Esophagus squamous epithelium (tissue), 5 donors: Measurements from ENCODE around the gene EEF1G. TPM values are rescaled to one million over a fixed set of nuclear protein-coding genes. Genes with fewer than 3 reads are reported as not detected.
A peak's percentile ranks its signal among the peaks of the same experiment; 100 is the strongest.

ENCODE experiments used
- DNase-seq: peaks from one replicate; lab custom pipeline; 2025; lab: John Stamatoyannopoulos, UW
- H3K27ac ChIP-seq, 4 donors: fragments of 200-600 bp; sonication (generic); one replicate each; pipeline ENCODE4 v1.5.1; 2016 to 2019; ENCODE audit warnings: mild to moderate bottlenecking in 1 of 4
- H3K27me3 ChIP-seq, 4 donors: fragments of 200-600 bp; sonication (generic); 1 replicate in 3 of 4; 2 replicates in 1 of 4; pipeline versions ENCODE4 v1.5.1 to v1.6.0; 2017 to 2021; ENCODE audit warnings: antibody characterized with exemption in 1 of 4
- H3K36me3 ChIP-seq, 3 donors: fragments of 200-600 bp; sonication (generic); one replicate each; pipeline ENCODE4 v1.5.1; 2016 to 2019
- H3K4me1 ChIP-seq, 3 donors: fragments of 200-600 bp; sonication (generic); one replicate each; pipeline ENCODE4 v1.5.1; 2017 to 2019
- H3K4me3 ChIP-seq, 4 donors: fragments of 200-600 bp; sonication (generic); 1 replicate in 3 of 4; 2 replicates in 1 of 4; pipeline ENCODE4 v1.5.1; 2016 to 2019; ENCODE audit warnings: mild to moderate bottlenecking in 2 of 4, moderate library complexity in 1 of 4
- H3K9me3 ChIP-seq, 3 donors: fragments of 200-600 bp; sonication (generic); one replicate each; pipeline ENCODE4 v1.5.1; 2016 to 2019
- CTCF ChIP-seq, 6 experiments: fragments of 450-650 bp in 4 of 6; fragments of 200-600 bp in 2 of 6; sonication (generic) in 2 of 6; IDR thresholded peaks; one replicate each; pipeline ENCODE4 v1.5.1; 2016 to 2019; ENCODE audit warnings: antibody characterized with exemption in 6 of 6, mild to moderate bottlenecking in 4 of 6, moderate library complexity in 4 of 6
- POLR2A ChIP-seq, 4 donors: fragments of 450-650 bp; IDR thresholded peaks; one replicate each; pipeline ENCODE4 v1.6.1; 2017; ENCODE audit warnings: antibody characterized with exemption in 4 of 4, mild to moderate bottlenecking in 4 of 4, moderate library complexity in 3 of 4
- WGBS, 2 donors: methylation state at CpG; one replicate each; pipeline ENCODE4 v1.1.5; 2018; 5-methylcytosine and 5-hydroxymethylcytosine counted together
- intact Hi-C: fragments of 100-400 bp; cut with DNase I; formaldehyde crosslinking; loops from one replicate; pipeline ENCODE4 v1.15.0; 2022
- total RNA-seq, 4 donors: library from RNA; depleted of rRNA; stranded (reverse); fragments of >200 nt; gene quantifications; one replicate each; pipeline ENCODE4 v1.1.0, GENCODE V29; 2016
- donor health status: DM: yes; HTN: yes; CAD: no.

Gene EEF1G
- total RNA-seq, 4 donors from 2014 or later: 1,144 to 2,095 (median 1,685) TPM

GRCh38 chr11:62600367-62601121, 26.9 kb upstream of the EEF1G start:
- intact Hi-C loops: no loop called here
- Histone ChIP-seq H3K9me3 (no peaks in the 10 kb centered on the region), H3K27ac (peak overlapping the region; percentile 95 to 99 (median 98)), H3K36me3 (peaks cover 24 to 54% (median 34%) of the 10 kb centered on the region in 3 donors), H3K27me3 (no peaks in the 10 kb centered on the region), H3K4me3 (peak overlapping the region; percentile 89 to 99 (median 94)), H3K4me1 (peaks cover 27 to 74% (median 33%) of the 10 kb centered on the region in 3 donors)
- no peak for TF ChIP-seq POLR2A (IDR thresholded peaks at IDR 0.05)
- no peak for TF ChIP-seq CTCF (IDR thresholded peaks at IDR 0.05)
- 1% methylated on average over 12 to 14 of the region's 26 CpGs for WGBS, 2 donors
- no peak for DNase-seq

- Histone ChIP-seq H3K27ac (peak overlapping the region; percentile 95 to 99 (median 98)), H3K27me3 (no peaks in the 10 kb centered on the region), H3K4me1 (peaks cover 27 to 67% (median 33%) of the 10 kb centered on the region in 3 donors), H3K36me3 (peaks cover 27 to 54% (median 35%) of the 10 kb centered on the region in 3 donors), H3K9me3 (no peaks in the 10 kb centered on the region), H3K4me3 (peak overlapping the region; percentile 89 to 99 (median 94))
- TF ChIP-seq POLR2A (IDR thresholded peaks at IDR 0.05) (peak in 1 of 4 donors; percentile 42), CTCF (IDR thresholded peaks at IDR 0.05) (no peak)
- intact Hi-C loops: loop anchor here (5.0 kb wide), 1 partner anchor 72 kb away; the partner anchor contains the start of genes LBHD1 and UQCC3
- no peak for DNase-seq
- whole genome bisulfite sequencing, 2 donors: 24 to 26% methylated on average over 5 of the region's 5 CpGs
These were observed 26.2 kb upstream of the EEF1G start for GRCh38 chr11:62599901-62600300.

GRCh38 chr11:62599069-62599696, 25.5 kb upstream of the EEF1G start:
- peak; percentile 89 for DNase-seq
- 28 to 39% methylated on average over 3 to 5 of the region's 7 CpGs for WGBS, 2 donors
- Histone ChIP-seq H3K27ac (peak overlapping the region; percentile 95 to 99 (median 98)), H3K4me3 (peak overlapping the region; percentile 89 to 99 (median 94)), H3K27me3 (no peaks in the 10 kb centered on the region), H3K36me3 (peaks cover 31 to 54% (median 39%) of the 10 kb centered on the region in 3 donors), H3K4me1 (peaks cover 27 to 60% (median 33%) of the 10 kb centered on the region in 3 donors), H3K9me3 (no peaks in the 10 kb centered on the region)
- intact Hi-C loops: loop anchor here (5.0 kb wide), 1 partner anchor 73 kb away; the partner anchor contains the start of genes LBHD1 and UQCC3
- TF ChIP-seq CTCF (IDR thresholded peaks at IDR 0.05) (peak in 1 of 6 experiments; percentile 17), POLR2A (IDR thresholded peaks at IDR 0.05) (no peak)

GRCh38 chr11:62595124-62595523, 21.4 kb upstream of the EEF1G start:
- peaks cover 37 to 62% (median 44%) of the 10 kb centered on the region in 3 donors for H3K36me3 ChIP-seq

More at GRCh38 chr11:62595124-62595523, 21.4 kb upstream of the EEF1G start:
- no peak for DNase-seq
- Histone ChIP-seq H3K9me3 (no peaks in the 10 kb centered on the region), H3K4me3 (no peak overlapping the region), H3K4me1 (peaks cover 33 to 64% (median 39%) of the 10 kb centered on the region in 3 donors), H3K27ac (no peak overlapping the region), H3K27me3 (no peaks in the 10 kb centered on the region)
- intact Hi-C loops: loop anchor here (5.0 kb wide), 1 partner anchor 77 kb away; the partner anchor contains the start of genes LBHD1 and UQCC3
- 82 to 92% methylated on average over 7 to 8 of the region's 8 CpGs for WGBS, 2 donors
- TF ChIP-seq POLR2A (IDR thresholded peaks at IDR 0.05): no peak
- TF ChIP-seq CTCF (IDR thresholded peaks at IDR 0.05): no peak
